AG10803 (cell line): ENCODE data around the gene ACTL8.
A peak's percentile ranks its signal among the peaks of the same experiment; 100 is the strongest.

Source experiments
- DNase-seq: peaks from one replicate; pipeline ENCODE4 v3.0.0; 2010; ENCODE audit warnings: low read depth
- H3K4me3 ChIP-seq: 2 replicates; pipeline ENCODE4 v1.5.1; 2011; ENCODE audit warnings: mild to moderate bottlenecking, low read length, control low read depth
- TF ChIP-seq, protein P1 (sequence below): conservative IDR thresholded peaks from 2 replicates; pipeline ENCODE4 v1.5.1; 2011; ENCODE audit warnings: mild to moderate bottlenecking, low read length, control low read depth, inconsistent platforms

ACTL8 gene

DNA sequence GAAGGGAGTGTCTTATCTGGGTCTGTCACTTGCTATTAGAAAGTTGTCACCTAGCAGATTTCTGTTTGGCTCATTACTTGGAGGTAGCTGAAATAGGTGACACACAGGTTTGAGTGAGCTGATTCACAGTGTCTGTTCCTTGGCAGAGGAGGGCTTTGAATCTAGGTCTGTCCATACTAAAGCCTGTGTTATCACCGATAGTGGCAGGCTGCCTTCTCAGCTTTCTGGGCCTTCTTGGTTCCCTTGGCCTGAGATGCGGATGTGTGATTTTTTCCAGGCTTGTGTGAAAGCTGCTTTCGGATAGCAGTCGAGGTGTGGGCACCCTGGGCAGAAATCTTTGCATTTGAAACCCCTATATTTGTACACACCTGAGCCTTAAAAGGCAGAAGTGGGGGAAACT lies 73.9 kb downstream of the ACTL8 start:
- no peak overlapping the region for H3K4me3 ChIP-seq
- TF ChIP-seq, protein P1, sequence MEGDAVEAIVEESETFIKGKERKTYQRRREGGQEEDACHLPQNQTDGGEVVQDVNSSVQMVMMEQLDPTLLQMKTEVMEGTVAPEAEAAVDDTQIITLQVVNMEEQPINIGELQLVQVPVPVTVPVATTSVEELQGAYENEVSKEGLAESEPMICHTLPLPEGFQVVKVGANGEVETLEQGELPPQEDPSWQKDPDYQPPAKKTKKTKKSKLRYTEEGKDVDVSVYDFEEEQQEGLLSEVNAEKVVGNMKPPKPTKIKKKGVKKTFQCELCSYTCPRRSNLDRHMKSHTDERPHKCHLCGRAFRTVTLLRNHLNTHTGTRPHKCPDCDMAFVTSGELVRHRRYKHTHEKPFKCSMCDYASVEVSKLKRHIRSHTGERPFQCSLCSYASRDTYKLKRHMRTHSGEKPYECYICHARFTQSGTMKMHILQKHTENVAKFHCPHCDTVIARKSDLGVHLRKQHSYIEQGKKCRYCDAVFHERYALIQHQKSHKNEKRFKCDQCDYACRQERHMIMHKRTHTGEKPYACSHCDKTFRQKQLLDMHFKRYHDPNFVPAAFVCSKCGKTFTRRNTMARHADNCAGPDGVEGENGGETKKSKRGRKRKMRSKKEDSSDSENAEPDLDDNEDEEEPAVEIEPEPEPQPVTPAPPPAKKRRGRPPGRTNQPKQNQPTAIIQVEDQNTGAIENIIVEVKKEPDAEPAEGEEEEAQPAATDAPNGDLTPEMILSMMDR: no peak
- DNase-seq: no peak

DNA sequence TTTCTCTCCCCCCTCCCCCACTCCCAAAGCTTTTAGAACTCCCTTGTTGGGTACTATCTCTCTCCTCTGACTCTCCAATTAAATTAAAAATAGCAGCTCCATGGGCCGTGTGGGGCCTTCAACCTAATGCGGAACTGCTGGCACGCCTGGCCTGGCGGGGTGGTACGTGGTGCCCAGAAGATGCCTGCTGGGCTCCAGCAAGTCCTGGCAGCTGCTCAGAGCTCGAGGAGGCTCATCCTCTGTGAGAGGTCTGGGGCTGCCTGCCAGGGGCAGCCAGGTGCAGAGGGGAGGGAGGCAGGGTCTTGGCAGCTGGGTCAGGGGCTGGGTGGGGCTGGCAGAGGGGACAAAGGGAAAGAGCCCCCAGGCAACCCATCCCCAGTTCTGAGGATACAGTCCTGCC lies 74.4 kb downstream of the ACTL8 start:
- TF ChIP-seq, protein P1: no peak
- no peak for DNase-seq
- H3K4me3 ChIP-seq: no peak overlapping the region

DNA sequence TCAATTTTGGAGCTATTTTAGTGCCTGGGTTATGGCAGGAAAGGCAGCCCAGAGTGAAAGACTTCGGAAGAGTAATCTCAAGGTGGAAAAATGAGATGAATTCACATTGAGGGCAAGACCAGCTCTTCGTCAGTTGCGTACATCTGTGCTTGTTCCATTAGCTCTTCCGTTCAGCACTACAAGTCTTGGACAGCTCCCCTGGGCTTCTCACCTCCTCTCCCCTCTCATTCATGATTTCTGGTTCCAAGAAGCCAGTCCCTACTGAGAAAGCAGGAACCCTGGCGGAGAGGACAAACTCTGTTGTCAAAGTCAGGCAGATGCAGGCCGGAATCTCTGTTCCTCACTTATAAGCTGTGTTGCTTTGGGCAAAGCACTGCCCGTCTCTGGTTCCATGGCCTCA lies 76.5 kb downstream of the ACTL8 start:
- TF ChIP-seq, protein P1: no peak
- peak; percentile 57 for DNase-seq
- no peak overlapping the region for H3K4me3 ChIP-seq

- TF ChIP-seq, protein P1: no peak
- no peak for DNase-seq
- H3K4me3 ChIP-seq: no peak overlapping the region
These were observed 78.7 kb downstream of the ACTL8 start for GRCh38 chr1:17833661-17834501.

DNA sequence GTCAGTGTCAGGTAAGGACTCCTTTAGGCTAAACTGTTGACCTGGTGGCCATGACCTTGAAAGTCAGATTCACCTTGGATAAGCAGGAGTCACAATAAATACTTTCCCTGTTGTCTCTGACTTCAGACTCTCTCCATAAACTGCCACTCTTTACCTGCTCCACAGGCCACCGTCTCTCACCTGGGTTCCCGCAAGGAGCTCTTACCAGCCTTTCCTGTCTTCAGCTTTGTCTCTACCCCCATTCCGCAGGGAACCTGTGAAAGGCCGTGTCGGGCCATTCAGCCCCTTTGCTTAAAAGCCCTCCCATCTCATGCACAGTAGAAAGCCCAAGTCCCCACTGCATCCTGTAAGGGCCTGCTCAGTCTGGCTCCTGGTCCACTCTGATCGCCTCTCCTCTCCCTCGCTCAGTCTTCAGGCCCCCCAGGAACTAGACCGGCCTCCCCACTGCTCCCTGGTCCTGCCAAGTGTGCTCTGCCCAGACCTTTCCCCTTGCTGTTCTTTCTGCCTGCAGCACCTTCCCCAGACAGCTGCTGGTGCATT lies 79.5 kb downstream of the ACTL8 start:
- TF ChIP-seq, protein P1: no peak
- no peak for DNase-seq
- no peak overlapping the region for H3K4me3 ChIP-seq

DNA sequence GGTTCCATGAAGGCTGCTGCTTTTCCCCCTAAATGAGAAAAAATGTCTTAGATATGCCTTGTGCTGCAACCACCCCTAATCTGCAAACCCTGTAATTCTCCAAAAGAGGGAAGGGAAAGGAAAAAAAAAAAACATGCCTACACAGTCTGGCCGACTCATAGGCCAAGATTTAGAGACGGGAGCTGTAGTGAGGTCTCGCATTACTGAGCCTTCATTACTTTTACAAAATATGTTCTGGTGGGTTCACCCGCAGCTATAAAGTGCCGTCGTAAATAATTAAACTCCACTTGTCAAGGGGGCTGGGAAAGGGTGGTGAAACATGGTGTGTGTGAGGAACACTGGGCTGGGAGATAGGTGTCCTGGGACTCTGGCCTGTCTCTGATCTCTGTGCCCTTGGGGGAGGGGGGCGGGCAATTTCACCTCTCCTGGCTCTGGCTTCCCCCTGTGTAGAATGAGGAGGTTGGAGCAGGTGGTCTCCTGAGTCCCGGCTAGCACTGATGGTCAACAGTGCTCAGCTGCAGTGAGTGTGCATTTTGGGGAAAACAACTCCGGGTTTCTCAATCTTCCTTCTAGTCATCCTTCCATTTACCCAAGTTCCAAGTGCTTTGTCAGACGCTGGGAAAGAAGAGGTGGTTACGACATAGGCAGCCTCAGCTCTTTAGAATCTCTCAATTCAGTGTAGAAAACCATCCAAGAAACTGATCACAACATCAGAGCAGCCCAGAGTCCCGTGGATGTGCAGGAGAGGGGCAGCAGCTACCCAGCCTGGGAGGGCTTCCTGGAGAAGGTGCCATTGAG lies 82.3 kb downstream of the ACTL8 start:
- TF ChIP-seq, protein P1: no peak
- H3K4me3 ChIP-seq: no peak overlapping the region
- DNase-seq: peak; percentile 66
